Endothelial cell of umbilical vein (primary cell): Measurements from ENCODE around the gene CNTNAP4. TPM values are rescaled to one million over a fixed set of nuclear protein-coding genes. Genes with fewer than 3 reads are reported as not detected.

Experiments used
- BruUV-seq: library from RNA; stranded (reverse); fragments of 400-500 nt; replicated peaks from 2 replicates; lab custom pipeline; 2021; lab: Mats Ljungman, UMichigan
- CTCF ChIA-PET: fragments of 300-600, 350-600 bp; sonication (Branson Sonifier 250); formaldehyde crosslinking; loops from one replicate; lab custom pipeline; 2021; ENCODE audit warnings: antibody characterized with exemption, inconsistent platforms; lab: Charles Lee
- POLR2A ChIA-PET: fragments of 300-600, 350-600 bp; sonication (Branson Sonifier 250); formaldehyde crosslinking; loops from one replicate; lab custom pipeline; 2021; ENCODE audit warnings: antibody characterized with exemption, inconsistent platforms; lab: Charles Lee
- DNase-seq: peaks from one replicate; pipeline ENCODE4 v3.0.0-alpha.2; 2011; ENCODE audit warnings: low read depth, low spot score
- FAIRE-seq: peaks from 2 replicates; lab custom pipeline; 2011; peaks lifted over from hg19 to GRCh38; lab: Jason Lieb, UNC
- H2AFZ ChIP-seq: 2 replicates; pipeline ENCODE4 v1.6.0; 2012; ENCODE audit warnings: low read depth, low read length, control low read depth, inconsistent platforms
- H3K27ac ChIP-seq: 2 replicates; pipeline ENCODE4 v1.5.1; 2011; ENCODE audit warnings: low read depth, mild to moderate bottlenecking, control low read depth, low read length, moderate library complexity; ENCODE audit not compliant: insufficient read depth
- H3K27me3 ChIP-seq, 2 experiments: 2 replicates each; pipeline versions ENCODE4 v1.6.0 to v1.6.1; 2011; ENCODE audit warnings: low read length in 2 of 2, mixed read lengths in 1 of 2; ENCODE audit not compliant: control insufficient read depth in 2 of 2, insufficient read depth in 2 of 2
- H3K36me3 ChIP-seq, 2 experiments: 2 replicates in 1 of 2; 3 replicates in 1 of 2; pipeline ENCODE4 v1.5.1; 2011; ENCODE audit warnings: low read length in 2 of 2, mild to moderate bottlenecking in 1 of 2, moderate library complexity in 1 of 2; ENCODE audit not compliant: control insufficient read depth in 2 of 2, insufficient read depth in 2 of 2; ENCODE audit errors: extremely low read depth in 1 of 2
- H3K4me1 ChIP-seq: 3 replicates; pipeline ENCODE4 v1.5.1; 2011; ENCODE audit warnings: mild to moderate bottlenecking, low read length; ENCODE audit not compliant: control insufficient read depth, insufficient read depth; ENCODE audit errors: extremely low read depth
- H3K4me2 ChIP-seq: 2 replicates; pipeline ENCODE4 v1.6.1; 2011; ENCODE audit warnings: low read length, control low read depth, mixed read lengths; ENCODE audit not compliant: insufficient read depth
- H3K4me3 ChIP-seq, 3 experiments: fragments of 200-600 bp in 1 of 3; sonication (generic), shearing (Covaris generic) in 1 of 3; replicated peaks in 1 of 3; 2 replicates each; pipeline ENCODE4 v1.5.1; 2011 to 2016; ENCODE audit warnings: control low read depth in 3 of 3, low read length in 3 of 3, mild to moderate bottlenecking in 2 of 3, inconsistent platforms in 1 of 3, low read depth in 1 of 3, moderate library complexity in 1 of 3; ENCODE audit not compliant: insufficient read depth in 1 of 3
- H3K79me2 ChIP-seq: 2 replicates; pipeline ENCODE4 v1.6.0; 2012; ENCODE audit warnings: low read length, inconsistent platforms; ENCODE audit not compliant: control insufficient read depth, insufficient read depth
- H3K9ac ChIP-seq: replicated peaks from 2 replicates; pipeline ENCODE3; 2011; ENCODE audit warnings: low read length, control low read depth; ENCODE audit not compliant: insufficient read depth; ENCODE audit errors: extremely low read depth
- H3K9me1 ChIP-seq: replicated peaks from 3 replicates; pipeline ENCODE4 v1.6.0; 2011; ENCODE audit warnings: mild to moderate bottlenecking, low read length; ENCODE audit not compliant: control insufficient read depth, insufficient read depth; ENCODE audit errors: extremely low read depth
- H3K9me3 ChIP-seq: replicated peaks from 2 replicates; pipeline ENCODE4 v1.5.1; 2012; ENCODE audit warnings: low read length, inconsistent platforms; ENCODE audit not compliant: control insufficient read depth, insufficient read depth
- H4K20me1 ChIP-seq: replicated peaks from 2 replicates; pipeline ENCODE3; 2011; ENCODE audit warnings: mild to moderate bottlenecking, low read length; ENCODE audit not compliant: control insufficient read depth, insufficient read depth; ENCODE audit errors: extremely low read depth
- FOS ChIP-seq: IDR thresholded peaks from 2 replicates; pipeline ENCODE4 v1.6.1; 2011; ENCODE audit warnings: mild to moderate bottlenecking, low read length, moderate library complexity, borderline replicate concordance; ENCODE audit not compliant: insufficient read depth
- GATA2 ChIP-seq: IDR thresholded peaks from 2 replicates; pipeline ENCODE4 v1.7.0; 2011; ENCODE audit warnings: low read depth, mild to moderate bottlenecking, moderate library complexity, mixed read lengths, low read length; ENCODE audit not compliant: insufficient read length, insufficient read depth
- MYC ChIP-seq: IDR thresholded peaks from one replicate; pipeline ENCODE4 v1.6.1; 2011; ENCODE audit warnings: mild to moderate bottlenecking, low read depth, low read length
- dilution Hi-C: fragments of 300-500 bp; cut with MboI; formaldehyde crosslinking; loops from one replicate; pipeline ENCODE4 v1.15.0; 2019; ENCODE audit warnings: low sequenced_read_pairs; ENCODE audit not compliant: extremely low pct_ligation_motif_present
- intact Hi-C: fragments of 100-400 bp; cut with micrococcal nuclease; formaldehyde crosslinking; loops from one replicate; pipeline ENCODE4 v1.10.0; 2022
- polyA plus RNA-seq, 4 experiments: library from polyadenylated mRNA; depleted of rRNA in 3 of 4; stranded (reverse) in 3 of 4; unstranded in 1 of 4; fragments of >200 nt; gene quantifications; 2 replicates each; pipeline versions ENCODE4 v1.2.1 to v1.2.3, GENCODE V29; 2011 to 2012; ENCODE audit warnings: missing spikeins in 1 of 4
- total RNA-seq: library from RNA; stranded (reverse); gene quantifications from 2 replicates; pipeline ENCODE4 v1.2.3, GENCODE V29; 2021

Gene CNTNAP4
- total and polyA plus RNA-seq, 2 donors (not counting 3 experiments of a cell fraction or from before 2014, with no cell fraction given), result not detected

DNA sequence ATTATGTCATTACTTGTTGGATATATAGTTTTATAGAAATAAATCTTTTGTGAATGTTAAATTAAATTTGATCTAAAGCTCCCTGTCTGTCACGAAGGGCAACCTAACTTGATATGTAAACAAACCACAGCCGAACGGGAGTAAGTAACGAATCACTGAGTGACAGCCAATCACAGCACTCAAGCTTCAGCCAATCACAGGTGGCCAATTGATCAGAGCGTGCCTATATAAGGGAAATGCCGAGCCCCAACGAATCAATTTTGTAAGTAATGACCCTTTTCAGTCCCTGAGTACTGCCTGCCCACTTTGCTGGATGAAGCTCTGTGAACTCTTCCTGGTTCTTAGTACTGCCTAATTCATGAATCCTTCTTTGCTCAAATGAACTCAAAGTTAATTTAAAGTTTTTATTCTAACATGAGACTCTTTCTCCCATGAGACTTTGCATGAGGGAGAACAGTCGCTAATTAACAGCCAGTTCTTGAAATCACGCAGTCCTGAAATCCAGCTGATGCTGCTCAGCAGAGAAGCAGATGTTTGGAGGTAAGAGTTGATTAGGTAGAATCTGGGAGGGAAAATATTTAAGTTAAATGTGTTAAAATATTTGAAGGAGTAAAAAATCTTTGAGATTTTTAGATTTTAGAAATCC lies 302.2 kb downstream of the CNTNAP4 start:
- no peaks in the 10 kb centered on the region for H3K4me1 ChIP-seq
- H3K27me3 ChIP-seq, result no peaks in the 10 kb centered on the region
- H3K79me2 ChIP-seq, result no peaks in the 10 kb centered on the region
- FAIRE-seq (no peak), DNase-seq (no peak)
- no peak for TF ChIP-seq MYC
- no peak overlapping the region for H3K9ac ChIP-seq
- intact Hi-C loops, result no loop called here
- dilution Hi-C loops, result no loop called here
- H3K4me3 ChIP-seq, result no peak overlapping the region
- H3K27ac ChIP-seq, result no peak overlapping the region
- no peaks in the 10 kb centered on the region for H3K9me3 ChIP-seq
- no peaks in the 10 kb centered on the region for H4K20me1 ChIP-seq
- H3K36me3 ChIP-seq, result no peaks in the 10 kb centered on the region
- no peaks in the 10 kb centered on the region for H3K9me1 ChIP-seq
- no TSS peak for BruUV-seq
- H2AFZ ChIP-seq, result no peak overlapping the region
- CTCF ChIA-PET, result no interaction called here
- POLR2A ChIA-PET, result no interaction called here
- no peak overlapping the region for H3K4me2 ChIP-seq

DNA sequence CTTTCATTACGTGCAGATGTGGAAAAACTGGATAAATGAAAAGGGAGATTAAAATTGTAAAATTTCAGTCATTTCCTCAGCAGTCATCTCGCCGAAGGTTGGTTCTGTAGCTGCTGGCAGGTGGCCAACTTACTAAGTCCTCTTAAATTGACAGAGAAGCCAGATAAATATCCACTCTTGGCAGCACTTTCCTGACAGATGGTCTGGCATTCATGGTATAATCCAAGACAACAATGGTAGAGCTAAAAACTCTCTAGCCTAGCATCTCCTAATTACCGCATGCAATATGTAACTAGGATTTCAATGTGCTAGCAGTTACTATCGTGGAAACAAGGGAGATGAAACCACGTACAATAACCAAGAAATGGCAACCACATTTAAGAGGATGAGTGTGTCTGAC lies 306.3 kb downstream of the CNTNAP4 start:
- Histone ChIP-seq H3K79me2 (no peaks in the 10 kb centered on the region), H3K4me1 (no peaks in the 10 kb centered on the region), H3K9me1 (no peaks in the 10 kb centered on the region), H3K4me3 (no peak overlapping the region), H3K4me2 (no peak overlapping the region), H3K9ac (no peak overlapping the region), H4K20me1 (no peaks in the 10 kb centered on the region), H3K27ac (no peak overlapping the region), H2AFZ (no peak overlapping the region), H3K9me3 (peaks cover 2% of the 10 kb centered on the region), H3K27me3 (no peaks in the 10 kb centered on the region), H3K36me3 (no peaks in the 10 kb centered on the region)
- DNase-seq (no peak), FAIRE-seq (no peak)
- intact Hi-C loops, result no loop called here
- no TSS peak for BruUV-seq
- dilution Hi-C loops, result no loop called here
- TF ChIP-seq GATA2, result no peak
- no peak for TF ChIP-seq FOS
- TF ChIP-seq MYC, result no peak
- CTCF ChIA-PET, result no interaction called here
- POLR2A ChIA-PET, result no interaction called here
